Activated CD8-positive, alpha-beta T cell treated with anti-CD3 and anti-CD28 coated beads for 36 hours (primary cell): ENCODE measurements around the gene ACBD6. TPM values are rescaled to one million over a fixed set of nuclear protein-coding genes. Genes with fewer than 3 reads are reported as not detected.

ENCODE experiments used
- ATAC-seq: fragments of 200-7000 bp; cut with Tn5 transposase; one replicate; pipeline ENCODE4 v1.10.0; 2021; ENCODE audit warnings: mild to moderate bottlenecking, moderate library complexity
- CTCF ChIA-PET: fragments of 350-600 bp; sonication (Branson Sonifier 250); formaldehyde crosslinking; loops from one replicate; lab custom pipeline; 2021; ENCODE audit warnings: antibody characterized with exemption; lab: Charles Lee
- POLR2A ChIA-PET: fragments of 350-600 bp; sonication (Branson Sonifier 250); formaldehyde crosslinking; loops from one replicate; lab custom pipeline; 2021; ENCODE audit warnings: antibody characterized with exemption; lab: Charles Lee
- DNase-seq: peaks from one replicate; pipeline ENCODE4 v3.0.0-alpha.2; 2020
- H3K27ac Mint-ChIP-seq: one replicate; pipeline ENCODE4 v1.8.0; 2021; ENCODE audit warnings: mild to moderate bottlenecking, mixed read lengths
- H3K27me3 Mint-ChIP-seq: one replicate; pipeline ENCODE4 v1.8.0; 2021; ENCODE audit warnings: mixed read lengths
- H3K36me3 Mint-ChIP-seq: one replicate; pipeline ENCODE4 v1.8.0; 2021; ENCODE audit warnings: low read depth, mixed read lengths
- H3K4me1 Mint-ChIP-seq: one replicate; pipeline ENCODE4 v1.8.0; 2021; ENCODE audit warnings: low read depth, mixed read lengths
- H3K4me3 Mint-ChIP-seq: one replicate; pipeline ENCODE4 v1.8.0; 2021; ENCODE audit warnings: mild to moderate bottlenecking, moderate library complexity, mixed read lengths
- H3K9me3 Mint-ChIP-seq: one replicate; pipeline ENCODE4 v1.8.0; 2021; ENCODE audit warnings: mixed read lengths
- intact Hi-C: fragments of 100-400 bp; cut with micrococcal nuclease; formaldehyde crosslinking; loops from one replicate; pipeline ENCODE4 v1.10.0; 2022
- total RNA-seq, 2 experiments: library from RNA; stranded (reverse); gene quantifications; one replicate each; pipeline ENCODE4 v1.2.3, GENCODE V29; 2021
- TF ChIP-seq, protein P1 (sequence below): fragments of 200-600 bp; IDR thresholded peaks from one replicate; pipeline ENCODE4 v1.8.0; 2022; ENCODE audit warnings: antibody characterized with exemption, mild to moderate bottlenecking

Gene ACBD6
- total RNA-seq, 2 experiments from 2014 or later: 41.3 to 45.0 TPM

GRCh38 chr1:180458807-180459206 lies 43.6 kb downstream of the ACBD6 start:
- TF ChIP-seq, protein P1, sequence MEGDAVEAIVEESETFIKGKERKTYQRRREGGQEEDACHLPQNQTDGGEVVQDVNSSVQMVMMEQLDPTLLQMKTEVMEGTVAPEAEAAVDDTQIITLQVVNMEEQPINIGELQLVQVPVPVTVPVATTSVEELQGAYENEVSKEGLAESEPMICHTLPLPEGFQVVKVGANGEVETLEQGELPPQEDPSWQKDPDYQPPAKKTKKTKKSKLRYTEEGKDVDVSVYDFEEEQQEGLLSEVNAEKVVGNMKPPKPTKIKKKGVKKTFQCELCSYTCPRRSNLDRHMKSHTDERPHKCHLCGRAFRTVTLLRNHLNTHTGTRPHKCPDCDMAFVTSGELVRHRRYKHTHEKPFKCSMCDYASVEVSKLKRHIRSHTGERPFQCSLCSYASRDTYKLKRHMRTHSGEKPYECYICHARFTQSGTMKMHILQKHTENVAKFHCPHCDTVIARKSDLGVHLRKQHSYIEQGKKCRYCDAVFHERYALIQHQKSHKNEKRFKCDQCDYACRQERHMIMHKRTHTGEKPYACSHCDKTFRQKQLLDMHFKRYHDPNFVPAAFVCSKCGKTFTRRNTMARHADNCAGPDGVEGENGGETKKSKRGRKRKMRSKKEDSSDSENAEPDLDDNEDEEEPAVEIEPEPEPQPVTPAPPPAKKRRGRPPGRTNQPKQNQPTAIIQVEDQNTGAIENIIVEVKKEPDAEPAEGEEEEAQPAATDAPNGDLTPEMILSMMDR: no peak
- DNase-seq: no peak
- Mint-ChIP-seq H3K4me1 (peaks cover 8% of the 10 kb centered on the region), H3K27me3 (no peaks in the 10 kb centered on the region), H3K4me3 (no peak overlapping the region), H3K9me3 (peaks cover 26% of the 10 kb centered on the region), H3K36me3 (peaks cover 68% of the 10 kb centered on the region), H3K27ac (no peak overlapping the region)
- intact Hi-C loops: no loop called here
- ChIA-PET POLR2A (no interaction called here), CTCF (no interaction called here)
- ATAC-seq: no peak

DNA sequence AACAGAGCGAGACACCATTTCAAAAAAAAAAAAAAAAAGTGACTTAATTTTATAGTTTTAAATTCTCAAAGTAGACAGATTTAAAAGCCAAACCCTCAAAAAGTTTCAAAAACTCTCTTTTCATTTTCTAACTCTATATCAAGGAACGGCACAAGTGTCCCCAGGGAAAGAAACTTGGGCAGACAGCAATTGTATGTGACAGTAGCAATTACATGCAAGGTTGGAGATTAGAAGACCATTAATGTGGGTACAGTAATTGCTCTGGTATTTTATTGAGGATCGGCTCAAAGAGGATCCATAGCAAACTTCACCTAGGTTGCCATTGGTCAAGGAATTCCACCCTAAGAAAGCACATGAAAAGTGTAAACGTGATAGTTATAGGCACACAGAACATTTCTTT lies 46.2 kb downstream of the ACBD6 start:
- H3K27ac Mint-ChIP-seq: no peak overlapping the region
- H3K4me3 Mint-ChIP-seq: no peak overlapping the region
- H3K27me3 Mint-ChIP-seq: no peaks in the 10 kb centered on the region
- intact Hi-C loops: no loop called here
- ChIA-PET CTCF (interaction anchor here (1.1 kb wide), 1 partner anchor 11 kb away, joined by 4 read pairs; no protein-coding TSS in a partner anchor), POLR2A (no interaction called here)
- TF ChIP-seq, protein P1: no peak
- H3K36me3 Mint-ChIP-seq: peaks cover 67% of the 10 kb centered on the region
- H3K4me1 Mint-ChIP-seq: peaks cover 15% of the 10 kb centered on the region
- ATAC-seq (no peak), DNase-seq (no peak)
- H3K9me3 Mint-ChIP-seq: peaks cover 28% of the 10 kb centered on the region

DNA sequence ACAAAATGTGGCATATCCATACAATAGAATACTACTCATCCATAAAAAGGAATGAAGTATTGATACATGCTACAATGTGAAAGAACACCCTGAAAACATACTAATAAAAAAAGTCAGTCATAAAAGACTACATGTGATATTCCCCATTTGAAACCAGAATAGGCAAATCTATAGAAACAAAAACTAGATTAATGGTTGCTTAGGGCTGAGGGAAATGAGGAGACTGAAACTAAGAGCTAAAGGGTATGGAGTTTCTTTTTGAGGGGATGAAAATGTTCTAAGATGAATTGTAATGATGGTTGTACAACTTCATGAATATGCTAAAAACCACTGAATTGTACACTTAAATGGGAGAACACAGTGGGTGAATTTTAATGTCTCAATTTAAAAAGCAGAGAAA lies 50.9 kb downstream of the ACBD6 start:
- peaks cover 27% of the 10 kb centered on the region for H3K9me3 Mint-ChIP-seq
- ChIA-PET POLR2A (no interaction called here), CTCF (interaction anchor here (1.1 kb wide), 1 partner anchor 26 kb away, joined by 4 read pairs; no protein-coding TSS in a partner anchor)
- H3K27ac Mint-ChIP-seq: no peak overlapping the region
- no peak overlapping the region for H3K4me3 Mint-ChIP-seq
- no peak for DNase-seq
- TF ChIP-seq, protein P1: no peak
- H3K36me3 Mint-ChIP-seq: peaks cover 55% of the 10 kb centered on the region
- ATAC-seq: no peak
- peaks cover 17% of the 10 kb centered on the region for H3K4me1 Mint-ChIP-seq
- intact Hi-C loops: no loop called here
- no peaks in the 10 kb centered on the region for H3K27me3 Mint-ChIP-seq

DNA sequence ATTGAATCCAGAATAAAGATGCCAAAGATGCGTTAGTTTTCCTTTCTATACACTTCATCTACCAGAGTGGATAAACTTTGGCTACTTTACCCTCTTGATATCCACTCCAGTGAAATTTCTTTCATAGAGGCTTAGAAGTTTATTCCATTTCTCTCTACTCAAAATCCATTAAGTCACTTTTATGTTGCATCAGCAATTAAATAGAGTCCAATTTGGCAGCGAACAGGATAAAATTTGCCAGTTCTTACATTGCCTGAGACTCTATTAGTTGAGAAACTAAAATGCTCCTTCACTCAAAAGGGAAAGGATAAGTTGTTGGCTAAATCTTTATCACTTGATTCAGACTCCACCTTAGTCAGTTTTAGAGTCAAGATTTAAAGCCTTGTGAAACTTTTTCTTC lies 57.9 kb downstream of the ACBD6 start:
- ChIA-PET CTCF (interaction anchor here (1.2 kb wide), 1 partner anchor 11 kb away, joined by 4 read pairs; no protein-coding TSS in a partner anchor), POLR2A (no interaction called here)
- DNase-seq (no peak), ATAC-seq (no peak)
- H3K4me1 Mint-ChIP-seq: peaks cover 3% of the 10 kb centered on the region
- H3K27ac Mint-ChIP-seq: no peak overlapping the region
- intact Hi-C loops: no loop called here
- H3K27me3 Mint-ChIP-seq: no peaks in the 10 kb centered on the region
- peaks cover 4% of the 10 kb centered on the region for H3K9me3 Mint-ChIP-seq
- H3K36me3 Mint-ChIP-seq: peaks cover 22% of the 10 kb centered on the region
- no peak overlapping the region for H3K4me3 Mint-ChIP-seq
- TF ChIP-seq, protein P1: no peak

DNA sequence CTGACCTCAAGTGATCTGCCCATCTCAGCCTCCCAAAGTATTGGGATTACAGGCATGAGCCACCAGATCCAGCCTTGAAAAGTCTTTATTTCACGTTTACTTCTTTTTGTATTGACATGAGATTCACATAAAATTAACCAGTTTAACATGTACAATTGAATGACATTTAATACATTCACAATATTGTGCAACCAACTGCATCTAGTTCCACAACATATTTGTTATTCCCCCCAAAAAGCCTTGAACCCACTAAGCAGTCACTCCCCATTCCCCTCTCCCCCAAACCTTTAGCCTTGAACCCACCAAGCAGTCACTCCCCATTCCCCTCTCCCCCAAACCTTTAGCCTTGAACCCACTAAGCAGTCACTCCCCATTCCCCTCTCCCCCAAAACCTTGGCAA lies 62.0 kb downstream of the ACBD6 start:
- Mint-ChIP-seq H3K4me3 (no peak overlapping the region), H3K9me3 (peaks cover 6% of the 10 kb centered on the region), H3K4me1 (no peaks in the 10 kb centered on the region), H3K27ac (no peak overlapping the region), H3K36me3 (peaks cover 41% of the 10 kb centered on the region), H3K27me3 (no peaks in the 10 kb centered on the region)
- intact Hi-C loops: no loop called here
- TF ChIP-seq, protein P1: no peak
- DNase-seq: no peak
- POLR2A ChIA-PET: no interaction called here
- ATAC-seq: no peak
- CTCF ChIA-PET: no interaction called here
